Muscle layer of colon (tissue), 2 donors: Measurements from ENCODE around the gene NLRP7.
"Not testable (repeated sequence)": the region's sequence is repeated elsewhere in the genome, so short reads cannot be mapped to it uniquely, and the experiment has no call there.

Experiments
- H3K27ac ChIP-seq: one replicate; pipeline ENCODE4 v1.7.0; 2013; ENCODE audit warnings: low read depth, mild to moderate bottlenecking, low read length, moderate library complexity
- H3K27me3 ChIP-seq, 2 donors: one replicate each; pipeline ENCODE4 v1.7.0; 2013; ENCODE audit warnings: low read length in 2 of 2, mild to moderate bottlenecking in 2 of 2; ENCODE audit not compliant: insufficient read depth in 2 of 2, control insufficient read depth in 1 of 2
- H3K36me3 ChIP-seq: one replicate; pipeline ENCODE4 v1.7.0; 2013; ENCODE audit warnings: mild to moderate bottlenecking, low read length; ENCODE audit not compliant: insufficient read depth
- H3K4me1 ChIP-seq: one replicate; pipeline ENCODE4 v1.7.0; 2013; ENCODE audit warnings: mild to moderate bottlenecking, low read length; ENCODE audit not compliant: insufficient read depth
- H3K4me3 ChIP-seq, 2 donors: one replicate each; pipeline ENCODE4 v1.7.0; 2013; ENCODE audit warnings: low read length in 2 of 2, low read depth in 1 of 2, mild to moderate bottlenecking in 1 of 2, moderate library complexity in 1 of 2
- H3K9ac ChIP-seq: one replicate; pipeline ENCODE4 v1.7.0; 2013; ENCODE audit warnings: low read length
- H3K9me3 ChIP-seq: one replicate; pipeline ENCODE4 v1.7.0; 2013; ENCODE audit warnings: mild to moderate bottlenecking, low read length
- donor health status: abdominal sarcoma.
- donor health status: Adenocarcinoma of cecum.

NLRP7 gene

GRCh38 chr19:54896036-54896435 is 51.3 kb downstream of the NLRP7 start:
- Histone ChIP-seq H3K27ac (no peak overlapping the region), H3K9ac (no peak overlapping the region), H3K4me1 (no peaks in the 10 kb centered on the region), H3K4me3 (no peak overlapping the region), H3K36me3 (no peaks in the 10 kb centered on the region), H3K27me3 (no peaks in the 10 kb centered on the region), H3K9me3 (no peaks in the 10 kb centered on the region)

GRCh38 chr19:54894106-54894505 is 53.2 kb downstream of the NLRP7 start:
- H3K4me3 ChIP-seq, H3K27ac ChIP-seq, H3K27me3 ChIP-seq: not testable (repeated sequence)

GRCh38 chr19:54893406-54893805 is 53.9 kb downstream of the NLRP7 start:
- no peaks in the 10 kb centered on the region for H3K4me1 ChIP-seq
- H3K9me3 ChIP-seq = no peaks in the 10 kb centered on the region
- no peak overlapping the region for H3K27ac ChIP-seq
- no peak overlapping the region for H3K4me3 ChIP-seq
- no peaks in the 10 kb centered on the region for H3K36me3 ChIP-seq
- H3K27me3 ChIP-seq = no peaks in the 10 kb centered on the region
- no peak overlapping the region for H3K9ac ChIP-seq

More at GRCh38 chr19:54894106-54894505, 53.2 kb downstream of the NLRP7 start:
- H3K9ac ChIP-seq, H3K4me1 ChIP-seq, H3K9me3 ChIP-seq, H3K36me3 ChIP-seq: not testable (repeated sequence)

GRCh38 chr19:54889566-54889965 is 57.8 kb downstream of the NLRP7 start:
- no peak overlapping the region for H3K9ac ChIP-seq
- no peaks in the 10 kb centered on the region for H3K4me1 ChIP-seq
- no peak overlapping the region for H3K4me3 ChIP-seq
- no peak overlapping the region for H3K27ac ChIP-seq
- no peaks in the 10 kb centered on the region for H3K9me3 ChIP-seq
- H3K36me3 ChIP-seq = no peaks in the 10 kb centered on the region
- H3K27me3 ChIP-seq = no peaks in the 10 kb centered on the region

GRCh38 chr19:54888239-54888638 is 59.1 kb downstream of the NLRP7 start:
- Histone ChIP-seq H3K9me3 (no peaks in the 10 kb centered on the region), H3K4me1 (no peaks in the 10 kb centered on the region), H3K27ac (no peak overlapping the region), H3K36me3 (no peaks in the 10 kb centered on the region), H3K9ac (no peak overlapping the region), H3K4me3 (no peak overlapping the region), H3K27me3 (no peaks in the 10 kb centered on the region)

GRCh38 chr19:54883228-54883627 is 64.1 kb downstream of the NLRP7 start:
- Histone ChIP-seq H3K9ac (no peak overlapping the region), H3K9me3 (no peaks in the 10 kb centered on the region), H3K27ac (no peak overlapping the region), H3K4me3 (no peak overlapping the region), H3K36me3 (no peaks in the 10 kb centered on the region), H3K4me1 (no peaks in the 10 kb centered on the region), H3K27me3 (peaks cover 0 to 5% of the 10 kb centered on the region in 2 donors)

- H3K36me3 ChIP-seq = no peaks in the 10 kb centered on the region
- no peaks in the 10 kb centered on the region for H3K9me3 ChIP-seq
- no peak overlapping the region for H3K9ac ChIP-seq
- peaks cover 0 to 5% of the 10 kb centered on the region in 2 donors for H3K27me3 ChIP-seq
- H3K4me1 ChIP-seq = no peaks in the 10 kb centered on the region
- H3K27ac ChIP-seq = no peak overlapping the region
- H3K4me3 ChIP-seq = no peak overlapping the region
Measured at GRCh38 chr19:54882758-54883157, 64.6 kb downstream of the NLRP7 start.

GRCh38 chr19:54881884-54882283 is 65.4 kb downstream of the NLRP7 start:
- no peak overlapping the region for H3K4me3 ChIP-seq
- H3K27me3 ChIP-seq = peaks cover 0 to 5% of the 10 kb centered on the region in 2 donors
- H3K27ac ChIP-seq = no peak overlapping the region
- H3K9ac ChIP-seq = no peak overlapping the region
- H3K4me1 ChIP-seq = no peaks in the 10 kb centered on the region
- no peaks in the 10 kb centered on the region for H3K9me3 ChIP-seq
- no peaks in the 10 kb centered on the region for H3K36me3 ChIP-seq

GRCh38 chr19:54877471-54877870 is 69.9 kb downstream of the NLRP7 start:
- no peaks in the 10 kb centered on the region for H3K36me3 ChIP-seq
- H3K9ac ChIP-seq = no peak overlapping the region
- no peaks in the 10 kb centered on the region for H3K4me1 ChIP-seq
- no peaks in the 10 kb centered on the region for H3K9me3 ChIP-seq
- no peak overlapping the region for H3K27ac ChIP-seq
- peaks cover 0 to 5% of the 10 kb centered on the region in 2 donors for H3K27me3 ChIP-seq
- no peak overlapping the region for H3K4me3 ChIP-seq

GRCh38 chr19:54875506-54875905 is 71.8 kb downstream of the NLRP7 start:
- Histone ChIP-seq H3K4me3 (no peak overlapping the region), H3K4me1 (no peaks in the 10 kb centered on the region), H3K9ac (no peak overlapping the region), H3K27ac (no peak overlapping the region), H3K9me3 (no peaks in the 10 kb centered on the region), H3K36me3 (no peaks in the 10 kb centered on the region), H3K27me3 (no peaks in the 10 kb centered on the region)

- H3K9me3 ChIP-seq = no peaks in the 10 kb centered on the region
- no peaks in the 10 kb centered on the region for H3K4me1 ChIP-seq
- H3K9ac ChIP-seq = no peak within 1 kb of the TSS
- no peak within 1 kb of the TSS for H3K4me3 ChIP-seq
- H3K27me3 ChIP-seq = no peaks in the 10 kb centered on the region
- no peaks in the 10 kb centered on the region for H3K36me3 ChIP-seq
- no peak within 1 kb of the TSS for H3K27ac ChIP-seq
Measured at GRCh38 chr19:54873990-54874389, 73.3 kb downstream of the NLRP7 start, which contains the start of gene FCAR. FCAR (plus strand) TSS chr19:54874235; CDS start chr19:54874290, 55 bp downstream.
